ENCODE measurements around the gene BSND.

DNA sequence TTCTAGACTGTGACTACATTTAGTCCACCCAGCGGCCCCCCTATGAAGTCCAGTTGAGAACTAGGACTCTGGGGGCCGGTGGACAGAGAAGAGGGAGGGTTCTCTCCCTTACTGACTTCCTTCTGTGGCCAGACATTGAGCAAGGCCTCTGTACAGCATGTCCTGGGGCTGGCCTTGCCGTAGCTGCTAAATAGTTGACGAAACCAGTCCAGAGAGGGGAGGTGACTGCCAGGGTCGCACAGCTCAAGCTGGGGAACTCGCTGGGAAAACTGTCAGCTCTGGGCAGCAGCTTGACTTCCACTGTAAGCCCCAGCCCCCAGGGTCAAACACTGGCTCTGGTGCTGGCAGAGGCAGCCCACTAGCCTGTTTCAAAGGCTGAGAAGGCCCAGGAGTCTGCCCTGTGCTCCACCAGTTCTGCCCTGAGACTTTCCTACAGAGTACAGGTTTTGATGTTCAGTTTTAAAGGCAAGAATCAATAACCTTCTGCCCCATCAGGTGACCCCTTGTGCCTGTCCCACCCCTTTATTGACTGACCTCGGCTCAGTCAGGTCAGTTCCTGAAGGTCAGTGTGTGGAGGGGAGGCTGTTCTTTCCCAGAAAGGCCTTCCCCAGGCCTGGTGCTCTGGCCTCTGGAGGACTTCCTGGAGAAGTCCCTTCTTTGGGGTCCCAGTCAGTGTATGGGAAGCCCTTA lies 54.7 kb downstream of the BSND start:
- TF ChIP-seq, protein P1, sequence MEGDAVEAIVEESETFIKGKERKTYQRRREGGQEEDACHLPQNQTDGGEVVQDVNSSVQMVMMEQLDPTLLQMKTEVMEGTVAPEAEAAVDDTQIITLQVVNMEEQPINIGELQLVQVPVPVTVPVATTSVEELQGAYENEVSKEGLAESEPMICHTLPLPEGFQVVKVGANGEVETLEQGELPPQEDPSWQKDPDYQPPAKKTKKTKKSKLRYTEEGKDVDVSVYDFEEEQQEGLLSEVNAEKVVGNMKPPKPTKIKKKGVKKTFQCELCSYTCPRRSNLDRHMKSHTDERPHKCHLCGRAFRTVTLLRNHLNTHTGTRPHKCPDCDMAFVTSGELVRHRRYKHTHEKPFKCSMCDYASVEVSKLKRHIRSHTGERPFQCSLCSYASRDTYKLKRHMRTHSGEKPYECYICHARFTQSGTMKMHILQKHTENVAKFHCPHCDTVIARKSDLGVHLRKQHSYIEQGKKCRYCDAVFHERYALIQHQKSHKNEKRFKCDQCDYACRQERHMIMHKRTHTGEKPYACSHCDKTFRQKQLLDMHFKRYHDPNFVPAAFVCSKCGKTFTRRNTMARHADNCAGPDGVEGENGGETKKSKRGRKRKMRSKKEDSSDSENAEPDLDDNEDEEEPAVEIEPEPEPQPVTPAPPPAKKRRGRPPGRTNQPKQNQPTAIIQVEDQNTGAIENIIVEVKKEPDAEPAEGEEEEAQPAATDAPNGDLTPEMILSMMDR (IDR thresholded peaks at IDR 0.05; ENCODE audit: poor library complexity), result no peak
- TF ChIP-seq EZH2phosphoT487 (IDR thresholded peaks at IDR 0.05; ENCODE audit: low read depth, severe bottlenecking, unreplicated experiment), result no peak
